HG03139 (cell line): ENCODE results near the gene DCAF6.

Experiments
- ATAC-seq: cut with Tn5 transposase; IDR thresholded peaks from one replicate; pipeline ENCODE4 v1.9.1; 2021; ENCODE audit not compliant: unreplicated experiment

Gene DCAF6

DNA sequence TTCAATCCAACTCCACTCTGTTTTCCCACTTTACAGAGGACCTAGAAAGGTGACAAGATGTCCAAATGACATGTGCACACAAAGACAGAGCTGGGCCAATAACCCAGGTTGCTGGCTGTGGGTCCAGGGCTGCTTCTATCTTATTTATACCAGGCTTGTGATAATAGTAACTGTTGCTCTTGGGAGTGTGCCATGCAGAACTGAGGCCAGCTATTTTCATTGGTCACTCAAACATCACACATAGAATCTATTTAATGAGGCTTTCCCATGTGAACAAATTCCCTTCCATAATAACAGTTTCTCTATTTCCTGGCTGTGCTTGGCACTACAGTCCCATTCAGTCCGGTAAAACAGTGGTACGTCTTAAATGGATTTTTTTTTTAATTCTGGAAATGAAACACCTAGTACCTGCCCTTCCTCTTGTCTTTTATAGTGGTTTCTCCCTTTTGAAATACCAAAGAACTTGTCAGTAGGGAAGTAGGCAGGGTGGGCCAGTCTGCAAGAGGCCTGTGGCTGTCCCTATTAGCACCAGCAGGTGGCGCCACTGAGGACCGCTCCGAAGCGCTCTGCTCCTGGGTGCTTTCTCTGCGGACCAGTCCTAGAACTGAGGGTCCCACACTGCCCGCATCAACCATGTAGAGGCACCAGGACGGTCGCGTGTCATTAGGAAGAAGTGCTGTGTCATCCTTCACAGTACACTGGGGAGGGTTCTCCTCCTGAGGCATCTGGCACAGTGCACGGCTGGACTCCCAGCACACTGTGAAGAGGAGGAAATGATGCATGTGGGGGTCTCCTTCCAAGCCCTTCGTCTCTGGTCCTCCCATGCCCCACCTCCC is 148.1 kb downstream of the DCAF6 start:
- ATAC-seq = no peak

DNA sequence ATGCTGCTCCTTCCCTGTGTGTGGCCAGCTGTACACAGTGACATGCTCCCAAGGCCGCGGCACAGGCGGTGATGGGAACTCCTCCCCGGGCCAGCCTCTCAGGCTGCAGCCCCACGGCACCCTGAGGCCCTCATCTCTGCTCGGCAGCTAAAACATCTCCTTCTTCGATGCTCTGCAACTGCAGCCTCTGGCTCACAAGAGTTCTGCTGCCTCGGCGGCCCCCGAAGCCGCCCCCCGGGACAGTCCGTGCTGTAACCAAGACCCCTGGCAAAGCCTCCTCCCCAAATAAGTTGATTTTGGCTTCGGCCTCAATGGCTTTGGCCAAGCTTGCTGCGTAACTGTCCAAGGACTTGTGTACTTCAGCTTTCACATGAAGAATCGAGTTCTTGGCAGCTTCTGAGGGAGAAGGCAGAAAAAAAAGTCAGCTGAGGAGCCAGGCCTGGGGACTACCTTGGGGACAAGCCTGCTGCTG is 149.0 kb downstream of the DCAF6 start:
- ATAC-seq = no peak

DNA sequence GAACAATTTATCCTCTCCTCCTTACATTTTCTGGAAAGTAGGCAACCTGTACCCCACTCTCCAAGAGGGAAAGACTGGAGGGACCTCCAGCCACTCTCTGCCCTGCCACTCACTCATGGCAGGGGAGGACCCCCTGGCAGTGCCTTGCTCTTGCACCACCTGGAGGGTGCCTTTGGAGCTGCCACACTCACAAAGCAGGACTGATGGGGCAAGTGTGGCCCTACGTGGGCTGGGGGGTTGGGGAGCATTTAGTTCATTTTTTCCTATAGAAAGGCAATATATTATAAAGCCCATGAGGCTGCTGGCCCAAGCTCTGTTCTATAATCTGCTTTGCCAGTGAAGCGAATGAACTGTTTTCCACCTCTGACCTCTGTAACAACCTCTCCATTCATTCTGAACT is 150.0 kb downstream of the DCAF6 start:
- no peak for ATAC-seq

DNA sequence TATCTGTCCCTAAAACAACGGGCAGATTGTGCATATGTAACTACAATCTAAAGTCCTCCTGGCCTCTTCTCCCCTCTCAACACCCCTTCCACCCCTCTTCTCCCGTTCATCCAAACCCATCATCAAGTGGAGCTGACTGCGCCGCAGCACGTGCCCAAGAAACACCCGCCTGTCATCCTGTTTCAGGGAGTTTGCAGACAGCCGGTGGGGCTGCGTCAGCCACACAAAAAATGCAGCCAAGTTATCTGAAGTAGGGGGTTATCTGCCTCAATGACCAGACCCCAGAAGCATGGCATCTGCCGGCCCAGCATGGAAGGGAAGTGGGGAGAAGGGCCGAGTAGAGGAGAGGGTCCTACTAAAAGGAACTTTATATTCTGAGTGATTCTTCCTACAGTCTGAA is 151.2 kb downstream of the DCAF6 start:
- ATAC-seq = no peak

DNA sequence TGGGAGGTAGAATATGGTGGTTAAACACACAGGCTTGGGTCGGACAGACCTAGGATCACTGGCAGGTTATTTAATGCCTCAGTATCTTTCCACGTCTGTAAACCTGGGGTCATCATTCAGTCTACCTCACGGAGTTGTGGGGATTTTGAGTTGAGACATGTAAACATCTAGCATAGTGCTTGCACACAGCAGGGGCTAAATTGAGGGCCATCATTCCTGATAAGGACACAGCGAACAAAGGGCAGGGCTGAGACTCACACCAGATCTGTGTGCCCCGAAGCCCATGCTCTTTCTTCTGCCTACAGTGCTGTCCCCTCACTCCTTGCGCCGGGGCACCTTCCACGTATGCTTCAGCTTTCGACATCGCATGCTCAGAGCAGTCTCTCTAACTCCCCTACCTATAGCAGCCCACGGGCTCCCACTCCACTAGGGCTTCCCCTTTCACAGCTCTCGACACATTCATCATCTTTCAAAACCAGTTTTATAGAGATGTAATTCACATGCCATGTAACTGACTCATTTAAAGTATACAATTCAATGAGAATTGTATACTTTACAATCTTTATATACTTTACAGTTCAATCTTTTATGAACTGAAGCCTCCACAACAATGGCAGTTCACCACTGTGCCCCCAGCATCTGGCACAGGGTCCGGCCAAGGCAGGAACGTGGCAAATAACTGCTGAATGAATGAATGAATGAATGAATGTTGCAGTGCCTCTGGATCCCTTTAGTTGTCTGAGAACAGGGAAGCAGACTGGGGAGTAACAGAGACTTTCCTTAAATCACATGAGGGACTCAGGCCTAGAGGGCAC is 152.2 kb downstream of the DCAF6 start:
- ATAC-seq = no peak

DNA sequence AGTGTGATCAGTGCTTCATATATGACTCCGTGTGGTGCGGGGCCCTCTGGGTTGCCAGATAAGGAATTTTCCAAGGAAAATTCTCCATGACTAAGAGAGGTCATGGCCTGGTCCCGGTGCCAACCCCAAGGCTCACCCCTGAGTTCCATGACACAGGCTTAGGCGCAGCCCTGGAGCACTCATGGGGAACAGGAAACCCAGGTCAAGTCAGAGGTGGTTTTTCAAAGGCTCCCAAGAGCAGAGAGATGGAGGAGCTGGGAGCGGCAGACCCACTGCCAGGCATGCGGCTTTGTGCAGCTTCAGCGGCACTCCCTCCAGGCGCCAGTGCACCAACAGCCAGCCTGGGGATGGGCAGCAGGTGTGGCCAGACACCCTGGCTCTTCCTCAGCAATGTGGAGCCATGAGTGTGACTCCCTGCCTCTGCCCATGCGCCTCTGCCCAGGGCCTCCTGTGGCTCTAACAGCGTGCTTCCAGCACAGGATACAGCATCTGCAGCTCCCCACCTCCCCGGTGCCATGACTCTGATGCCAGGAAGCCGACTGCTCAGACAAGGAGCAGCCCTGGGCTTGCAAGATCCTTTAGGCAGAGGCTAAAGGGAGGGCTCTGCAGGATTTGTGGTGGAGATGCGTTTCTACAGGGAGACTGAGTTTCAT is 153.0 kb downstream of the DCAF6 start:
- no peak for ATAC-seq

DNA sequence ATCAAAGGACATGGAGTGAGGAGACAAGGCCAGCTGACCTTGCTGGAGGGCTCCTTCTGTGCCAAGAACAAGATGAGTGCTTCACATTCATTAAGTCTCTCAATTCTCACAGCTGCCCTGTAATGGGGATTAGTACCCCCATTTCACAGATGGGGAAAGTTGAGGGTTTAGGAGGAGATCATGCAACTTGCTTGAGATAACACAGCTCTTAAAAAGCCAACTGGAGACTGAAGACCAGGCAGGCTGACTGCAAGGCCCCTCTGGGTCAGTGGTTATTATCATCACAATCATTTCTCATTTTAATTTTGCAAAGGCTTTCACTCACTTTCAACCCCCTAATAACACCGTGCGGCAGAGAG is 153.5 kb downstream of the DCAF6 start:
- no peak for ATAC-seq

DNA sequence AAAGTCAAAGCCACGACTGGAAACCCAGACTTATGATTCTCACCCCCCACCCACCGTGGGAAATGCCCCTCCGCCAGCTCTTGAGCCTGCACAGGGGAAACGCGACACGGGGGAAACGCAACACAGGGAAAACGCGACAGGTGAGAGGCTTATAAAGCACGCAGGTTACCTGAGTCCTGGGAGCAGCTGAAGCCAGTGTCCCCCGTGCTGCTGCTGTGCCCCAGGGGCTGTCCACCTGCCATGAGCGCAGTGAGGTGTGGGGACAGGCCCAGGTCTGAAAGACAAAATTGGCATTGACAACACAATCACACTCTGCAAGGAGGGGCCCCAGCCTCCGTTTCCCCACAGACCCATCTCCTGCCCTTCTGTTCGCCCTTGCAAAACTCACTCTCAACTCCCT is 153.9 kb downstream of the DCAF6 start:
- ATAC-seq = no peak

DNA sequence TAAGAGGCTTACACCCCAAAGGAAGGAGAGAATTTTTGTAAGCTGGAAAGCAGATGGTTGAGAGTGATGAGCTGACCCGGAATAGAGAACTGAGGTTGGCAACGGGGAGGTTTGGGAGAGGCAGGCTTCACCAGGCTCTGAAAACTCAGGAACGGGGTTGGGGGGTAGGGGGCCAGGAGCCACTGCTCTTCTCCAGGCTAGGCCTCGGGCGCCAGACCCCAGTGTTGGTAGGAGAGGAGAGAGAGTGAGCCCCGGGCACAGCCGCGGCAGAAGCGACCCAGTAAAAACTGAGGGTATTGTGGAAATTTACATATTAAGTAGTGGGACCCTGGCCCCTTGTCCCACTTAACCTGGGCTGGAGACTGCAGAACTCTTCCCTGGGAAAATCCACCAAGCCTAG is 154.6 kb downstream of the DCAF6 start:
- ATAC-seq = no peak

DNA sequence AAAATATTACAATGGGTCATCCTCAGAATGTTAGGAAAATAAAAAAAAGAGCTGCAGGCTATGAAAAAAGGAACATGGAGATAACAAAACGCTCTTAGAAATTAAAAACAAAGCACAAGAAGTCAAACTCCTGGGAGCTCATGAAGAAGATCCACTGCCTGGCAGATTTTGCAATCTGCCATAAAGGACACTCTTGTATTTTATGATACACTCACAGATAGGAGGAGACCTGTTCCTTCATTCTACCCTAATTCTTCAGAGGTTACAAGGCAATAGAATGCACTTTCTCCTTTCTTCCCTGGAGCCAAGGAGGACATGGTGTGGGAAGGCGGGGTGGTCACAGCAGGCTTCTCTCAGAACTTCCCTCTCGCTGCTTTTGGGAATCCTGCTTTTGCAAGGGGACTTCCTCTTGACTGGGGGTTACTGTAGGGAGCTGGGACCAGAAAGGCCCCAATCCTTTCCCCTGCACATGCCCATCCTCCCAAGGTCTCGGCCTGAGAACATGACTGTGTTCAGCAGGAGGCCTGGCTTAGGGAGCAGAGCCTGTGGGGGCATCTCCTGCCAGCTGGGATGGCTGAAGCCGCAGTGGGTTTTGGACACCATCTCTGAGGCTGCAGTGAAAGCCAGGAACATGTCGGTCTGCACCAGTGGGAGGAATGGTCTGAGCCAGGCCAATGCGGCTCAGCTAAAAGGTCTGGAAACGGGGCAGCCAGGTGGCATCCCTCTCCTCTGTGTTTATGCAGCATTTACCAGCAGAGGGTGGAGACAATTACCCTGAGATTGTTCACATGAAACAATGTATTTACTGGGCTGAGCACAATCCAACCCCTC is 155.5 kb downstream of the DCAF6 start:
- no peak for ATAC-seq

DNA sequence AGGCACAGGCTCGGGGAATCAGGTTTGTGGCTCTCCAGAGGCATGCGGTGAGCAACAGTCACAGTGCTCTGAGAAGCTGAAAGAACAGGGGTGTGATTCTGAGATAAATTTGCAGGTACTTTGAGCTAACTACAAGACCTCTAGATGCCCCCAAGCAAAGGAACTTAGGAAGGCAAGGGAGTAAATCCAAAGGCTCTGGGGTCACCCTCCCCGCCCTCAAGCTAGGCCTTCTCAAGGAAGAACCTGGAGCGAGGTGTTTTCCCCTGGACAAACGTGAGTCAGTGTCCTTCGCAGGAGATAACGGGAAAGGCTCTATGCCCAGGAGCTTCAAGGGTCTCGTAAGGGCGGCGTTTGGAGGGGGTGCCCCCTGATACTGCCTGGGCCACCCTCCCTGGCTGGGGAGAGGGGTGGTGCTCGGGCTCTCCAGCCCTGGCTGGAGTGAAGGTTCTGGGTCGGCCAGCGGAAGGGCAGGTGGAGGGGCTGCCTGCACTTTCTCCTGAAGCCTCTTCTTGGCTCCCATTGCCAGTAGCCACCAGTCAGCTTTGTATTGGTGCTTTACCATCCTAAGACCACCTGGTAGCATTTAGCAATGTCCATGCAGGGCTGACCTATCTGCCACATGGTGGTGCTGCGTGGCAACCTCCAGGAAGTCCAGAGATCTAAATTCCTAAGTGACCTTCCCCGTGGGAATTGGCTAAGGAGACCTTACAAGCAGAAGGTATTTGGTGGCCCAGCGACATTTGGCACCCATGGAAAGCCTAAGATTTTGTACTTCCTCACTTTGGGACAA is 156.3 kb downstream of the DCAF6 start:
- ATAC-seq = no peak

DNA sequence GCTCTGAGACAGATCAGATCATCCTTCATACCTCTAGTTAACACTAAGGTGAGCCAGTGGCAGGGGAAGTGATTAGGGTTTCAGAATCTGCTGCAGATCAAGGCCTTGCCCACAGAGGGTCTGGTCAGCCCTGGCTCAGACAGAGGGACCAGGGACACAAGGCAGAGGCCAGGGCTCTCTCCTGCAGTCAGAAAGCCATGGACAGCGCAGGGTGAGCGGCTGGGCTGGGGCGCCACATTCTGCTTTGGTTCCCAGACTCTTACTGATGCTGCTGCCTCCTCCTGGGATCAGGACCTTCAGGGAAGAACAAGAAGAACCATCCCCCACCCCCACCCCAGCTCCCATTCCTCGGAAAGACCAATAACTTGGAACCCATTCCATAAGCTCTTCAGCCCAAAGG is 157.1 kb downstream of the DCAF6 start:
- ATAC-seq = no peak

DNA sequence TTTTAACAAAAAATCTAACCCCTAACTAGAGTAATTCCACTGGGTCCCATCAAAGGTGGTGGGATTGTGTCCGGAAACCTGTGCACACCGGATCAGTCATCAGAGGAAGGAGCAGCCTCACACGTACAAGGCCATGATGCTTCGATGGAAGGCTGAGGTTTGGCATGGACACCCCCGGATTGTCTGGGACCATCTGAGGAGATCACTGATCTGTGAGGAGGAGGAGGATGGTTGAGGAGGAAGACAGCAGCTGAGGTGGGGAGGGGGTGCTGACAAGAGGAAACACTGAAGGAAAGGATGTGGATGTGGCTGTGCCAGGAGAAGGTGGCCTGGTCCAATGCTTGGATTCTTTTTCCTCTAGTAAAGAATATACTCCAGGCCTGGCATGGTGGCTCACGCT is 159.0 kb downstream of the DCAF6 start:
- no peak for ATAC-seq

DNA sequence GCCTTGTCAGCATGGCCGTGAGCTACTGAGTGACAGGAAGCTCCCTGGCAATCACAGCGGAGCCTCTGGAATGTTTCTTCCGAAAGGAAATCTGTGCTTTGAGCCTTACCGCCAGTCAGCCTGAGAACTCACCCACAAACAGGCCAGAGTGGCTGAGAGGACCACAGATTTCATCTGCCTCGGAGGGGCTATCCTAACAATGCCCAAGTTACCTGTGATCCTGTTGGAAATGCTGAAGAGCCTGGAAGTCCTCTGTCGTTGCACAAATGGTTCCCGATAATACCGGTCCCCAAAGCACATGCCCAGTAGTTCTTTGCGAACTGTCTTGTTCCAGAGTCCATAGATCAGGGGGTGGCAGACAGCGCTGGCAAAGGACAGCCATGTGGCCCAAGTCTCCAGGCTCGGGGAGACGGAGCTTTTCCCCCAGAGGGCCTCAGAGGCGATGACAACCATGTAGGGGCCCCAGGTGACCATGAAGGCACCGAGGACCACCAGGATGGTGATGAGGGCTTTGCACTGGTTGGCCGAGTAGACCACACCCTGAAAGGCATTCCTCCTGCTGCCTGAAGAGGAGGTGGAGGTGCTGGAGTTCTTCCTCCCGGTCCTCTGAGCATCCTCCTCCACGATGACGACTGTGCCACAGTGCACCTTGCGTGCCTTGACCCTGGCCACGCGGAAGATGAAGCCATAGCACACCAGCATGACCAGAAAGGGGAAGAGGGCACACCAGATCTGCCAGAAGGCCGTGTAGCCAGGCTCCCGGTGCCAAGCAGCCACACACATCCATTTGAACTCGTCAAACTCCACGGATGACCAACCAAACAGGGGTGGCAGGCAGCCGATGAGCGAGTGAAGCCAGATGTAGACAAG is 160.0 kb downstream of the DCAF6 start:
- no peak for ATAC-seq

DNA sequence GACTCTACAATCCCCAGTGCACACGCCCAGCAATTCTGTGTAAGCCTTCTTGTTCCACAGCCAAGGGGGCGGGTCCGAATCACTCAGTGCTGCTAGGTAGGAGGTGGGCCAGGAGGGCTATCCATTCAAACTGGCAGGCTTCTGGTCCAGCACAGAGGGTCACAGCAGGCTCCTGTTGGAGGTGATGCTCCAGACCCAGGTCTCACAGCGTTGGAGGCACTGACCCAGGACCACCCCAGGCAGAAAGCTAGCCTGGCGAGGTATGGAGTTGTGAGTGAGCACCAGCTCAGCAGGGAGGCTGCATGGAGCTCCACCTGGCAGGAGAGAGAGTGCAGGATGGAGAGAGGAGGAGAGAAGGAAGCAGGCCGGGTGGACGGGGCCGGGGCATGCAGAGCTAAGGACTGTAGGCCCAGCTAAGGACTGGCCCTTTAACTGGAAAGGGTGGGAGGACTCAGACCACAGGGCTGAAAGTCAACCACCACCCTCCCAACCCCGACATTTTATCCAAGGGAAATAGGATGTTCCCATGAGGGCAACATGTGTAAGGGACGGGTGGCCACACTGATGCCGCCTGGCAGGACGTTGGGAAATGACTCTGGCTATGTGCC is 161.5 kb downstream of the DCAF6 start:
- no peak for ATAC-seq

DNA sequence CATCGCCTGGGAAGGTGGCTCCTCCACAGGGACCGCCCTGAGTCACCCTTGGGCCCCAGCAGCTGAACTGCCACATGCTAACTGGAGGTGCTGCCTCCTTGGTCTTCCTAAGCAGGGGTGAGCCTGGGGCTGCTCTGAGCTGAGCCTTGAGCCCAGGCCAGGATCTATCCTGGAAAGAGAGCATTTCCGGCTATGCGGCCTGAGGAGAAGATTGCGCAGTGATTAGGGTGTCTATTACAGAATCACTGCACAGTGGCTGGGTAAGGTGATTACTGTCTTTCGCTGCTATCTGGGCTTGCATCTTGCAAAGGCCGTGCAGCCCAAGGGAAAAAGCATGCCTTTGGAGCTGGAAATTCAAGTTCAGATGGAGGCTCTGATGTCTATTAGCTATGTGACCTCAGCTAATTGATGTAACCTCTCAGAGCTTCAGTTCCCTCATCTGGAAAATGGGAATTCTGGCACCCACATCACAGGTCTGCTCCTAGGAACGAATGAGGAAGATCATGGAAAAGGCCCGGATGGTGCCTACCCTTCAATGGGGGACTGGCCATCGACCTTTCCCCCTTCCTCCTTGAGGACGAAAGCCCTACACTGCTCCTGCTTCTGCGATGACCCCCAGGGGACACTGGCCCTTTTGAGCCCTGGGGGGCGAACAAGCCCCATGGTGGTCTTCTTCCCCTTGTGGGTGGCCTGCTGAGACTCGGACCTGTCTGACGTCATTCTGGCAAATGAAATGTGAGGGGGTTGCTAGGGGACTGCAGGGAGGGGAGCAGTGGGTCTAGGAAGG is 162.2 kb downstream of the DCAF6 start:
- no peak for ATAC-seq

DNA sequence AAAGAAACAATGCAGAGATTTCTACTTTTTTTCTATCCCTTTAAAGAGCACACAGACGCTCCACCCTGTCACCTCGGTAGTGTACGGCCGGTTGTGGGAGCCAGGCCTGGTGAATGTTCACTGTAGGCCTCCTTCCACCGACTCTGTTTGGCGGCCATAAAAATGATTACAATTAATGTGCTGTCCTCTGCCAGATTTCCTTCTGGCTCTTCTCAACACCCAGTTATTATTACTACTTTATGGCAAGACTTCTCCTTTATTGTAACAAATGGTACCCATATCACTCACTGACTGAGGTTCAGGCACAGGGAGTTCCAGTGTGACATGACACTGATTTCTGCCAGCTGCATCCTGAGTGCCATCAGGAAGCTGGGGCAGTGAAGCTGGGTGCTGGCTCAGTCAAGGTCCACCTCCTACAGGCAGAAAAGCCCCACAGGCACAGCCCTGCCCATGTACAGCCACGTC is 162.9 kb downstream of the DCAF6 start:
- no peak for ATAC-seq
